ENCODE results near the gene PHLPP1.

PHLPP1 gene

GRCh38 chr18:62925031-62925688 lies 209.8 kb downstream of the PHLPP1 start:
- no peak for TF ChIP-seq CTCF (IDR thresholded peaks at IDR 0.05; ENCODE audit: extremely low read depth, insufficient read depth, missing control alignments)
- in situ Hi-C loops (cut with MboI; ENCODE audit: low pct_unique_long_range_greater_than_20kb, low sequenced_read_pairs, unreplicated experiment), result no loop called here
- no peak for DNase-seq (ENCODE audit: low spot score)

DNA sequence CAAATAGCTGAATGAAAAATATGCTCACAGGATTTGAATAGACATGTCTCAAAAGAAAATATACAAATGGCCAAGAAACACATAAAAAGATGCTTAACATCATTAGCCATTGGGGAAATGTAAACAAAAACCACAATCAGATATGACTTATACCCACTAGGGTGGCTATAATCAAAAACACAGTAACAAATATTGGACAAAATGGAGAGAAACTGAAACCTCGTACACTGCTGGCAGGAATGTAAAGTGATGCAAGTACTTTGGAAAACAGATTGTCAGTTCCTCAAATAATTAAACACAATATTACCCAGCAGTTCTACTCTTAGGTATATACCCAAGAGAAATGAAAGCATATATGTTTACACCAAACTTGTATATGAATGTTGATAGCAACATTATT lies 213.0 kb downstream of the PHLPP1 start:
- in situ Hi-C loops (cut with MboI; ENCODE audit: low pct_unique_long_range_greater_than_20kb, low sequenced_read_pairs, unreplicated experiment), result no loop called here
- TF ChIP-seq CTCF (IDR thresholded peaks at IDR 0.05; ENCODE audit: extremely low read depth, insufficient read depth, missing control alignments), result no peak
- no peak for DNase-seq (ENCODE audit: low spot score)

DNA sequence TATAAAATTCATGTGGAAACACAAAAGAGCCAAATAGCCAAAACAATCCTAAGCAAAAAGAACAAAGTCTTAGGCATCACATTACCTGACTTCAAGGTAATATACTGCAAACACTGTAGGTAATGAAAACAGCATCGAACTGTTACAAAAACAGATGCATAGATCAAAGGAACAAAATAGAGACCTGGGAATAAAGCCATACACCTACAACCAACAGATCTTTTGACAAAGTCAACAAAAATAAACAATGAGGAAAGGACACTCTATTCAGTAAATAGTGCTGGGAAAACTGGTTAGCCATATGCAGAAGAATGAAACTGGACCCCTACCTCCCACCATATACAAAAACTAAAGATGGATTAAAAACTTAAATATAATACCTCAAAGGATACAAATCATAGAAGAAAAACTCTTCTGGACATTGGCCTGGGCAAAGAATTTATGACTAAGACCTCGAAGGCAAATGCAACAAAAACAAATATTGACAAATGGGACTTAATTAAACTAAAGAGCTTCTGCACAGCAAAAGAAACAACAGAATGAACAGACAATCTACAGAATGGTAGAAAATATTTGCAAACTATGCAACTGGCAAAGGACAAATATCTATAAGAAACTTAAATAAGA lies 218.0 kb downstream of the PHLPP1 start:
- in situ Hi-C loops (cut with MboI; ENCODE audit: low pct_unique_long_range_greater_than_20kb, low sequenced_read_pairs, unreplicated experiment), result no loop called here
- no peak for TF ChIP-seq CTCF (IDR thresholded peaks at IDR 0.05; ENCODE audit: extremely low read depth, insufficient read depth, missing control alignments)
- DNase-seq (ENCODE audit: low spot score), result no peak

DNA sequence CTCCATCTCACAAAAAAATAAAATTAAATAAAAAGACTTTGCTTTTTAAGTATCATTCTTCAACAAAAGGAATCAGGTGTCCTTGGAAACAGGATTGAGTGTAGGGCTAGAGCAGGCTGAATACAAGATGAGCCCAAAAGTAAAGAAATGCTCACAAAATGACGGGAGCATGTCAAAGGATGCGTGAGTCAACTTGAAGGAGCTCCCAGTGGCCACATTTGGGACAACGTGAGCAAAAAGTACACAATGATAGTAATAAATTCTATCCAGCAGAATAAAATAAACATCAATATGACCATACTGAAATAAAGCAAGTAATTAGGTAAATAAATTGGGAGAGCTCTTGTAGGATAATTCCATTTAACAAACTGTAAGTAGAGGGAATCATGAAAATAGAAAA lies 220.7 kb downstream of the PHLPP1 start:
- in situ Hi-C loops (cut with MboI; ENCODE audit: low pct_unique_long_range_greater_than_20kb, low sequenced_read_pairs, unreplicated experiment), result no loop called here
- TF ChIP-seq CTCF (IDR thresholded peaks at IDR 0.05; ENCODE audit: extremely low read depth, insufficient read depth, missing control alignments), result no peak
- DNase-seq (ENCODE audit: low spot score), result no peak

GRCh38 chr18:62937065-62937464 lies 221.7 kb downstream of the PHLPP1 start:
- DNase-seq (ENCODE audit: low spot score), result no peak
- TF ChIP-seq CTCF (IDR thresholded peaks at IDR 0.05; ENCODE audit: extremely low read depth, insufficient read depth, missing control alignments), result no peak
- in situ Hi-C loops (cut with MboI; ENCODE audit: low pct_unique_long_range_greater_than_20kb, low sequenced_read_pairs, unreplicated experiment), result no loop called here

DNA sequence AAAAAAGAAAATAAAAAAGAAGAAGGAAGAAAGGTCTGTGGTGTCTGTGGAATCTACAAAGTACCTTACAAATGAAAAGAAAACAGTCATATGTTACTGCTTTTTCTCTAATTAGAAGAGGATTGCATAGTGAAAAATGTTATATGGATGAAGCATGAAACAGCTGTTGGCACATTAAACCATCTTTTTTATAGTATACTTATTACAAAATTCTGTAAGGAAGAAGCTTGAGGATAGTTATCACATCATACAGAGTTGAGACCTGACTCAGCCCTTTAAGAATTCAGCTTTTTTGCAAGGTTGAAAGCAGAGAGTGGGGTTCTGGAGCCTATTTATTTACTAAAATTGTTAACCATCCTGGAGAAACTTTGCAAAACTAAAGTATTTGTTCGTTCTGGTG lies 222.7 kb downstream of the PHLPP1 start:
- no peak for DNase-seq (ENCODE audit: low spot score)
- no peak for TF ChIP-seq CTCF (IDR thresholded peaks at IDR 0.05; ENCODE audit: extremely low read depth, insufficient read depth, missing control alignments)
- in situ Hi-C loops (cut with MboI; ENCODE audit: low pct_unique_long_range_greater_than_20kb, low sequenced_read_pairs, unreplicated experiment), result no loop called here
